HG03108 (cell line): ENCODE measurements around the gene PPA2.

Experiments
- ATAC-seq: cut with Tn5 transposase; IDR thresholded peaks from one replicate; pipeline ENCODE4 v1.9.1; 2021; ENCODE audit warnings: moderate library complexity; ENCODE audit not compliant: unreplicated experiment

PPA2 gene

DNA sequence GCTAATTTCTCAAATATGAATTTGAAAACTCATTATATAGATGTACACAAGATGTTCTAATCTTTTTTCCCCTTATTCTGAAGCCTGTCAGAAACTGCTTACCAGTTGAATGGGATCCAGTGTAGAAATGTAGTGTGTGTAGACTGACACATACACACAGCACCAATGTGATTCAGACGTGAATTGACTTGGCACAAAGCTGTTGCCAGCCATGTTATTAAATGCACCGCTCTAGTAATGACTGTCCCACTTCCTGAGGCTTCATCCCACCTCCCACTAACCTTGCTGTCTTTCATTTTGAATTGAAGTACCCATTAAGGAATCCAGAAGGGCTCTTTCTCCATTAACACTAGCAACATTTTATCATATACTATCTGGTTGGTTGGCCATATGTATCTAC is 146.6 kb downstream of the PPA2 start:
- no peak for ATAC-seq
